Measurements from ENCODE around the gene SLC2A9.

- TF ChIP-seq, protein P1, sequence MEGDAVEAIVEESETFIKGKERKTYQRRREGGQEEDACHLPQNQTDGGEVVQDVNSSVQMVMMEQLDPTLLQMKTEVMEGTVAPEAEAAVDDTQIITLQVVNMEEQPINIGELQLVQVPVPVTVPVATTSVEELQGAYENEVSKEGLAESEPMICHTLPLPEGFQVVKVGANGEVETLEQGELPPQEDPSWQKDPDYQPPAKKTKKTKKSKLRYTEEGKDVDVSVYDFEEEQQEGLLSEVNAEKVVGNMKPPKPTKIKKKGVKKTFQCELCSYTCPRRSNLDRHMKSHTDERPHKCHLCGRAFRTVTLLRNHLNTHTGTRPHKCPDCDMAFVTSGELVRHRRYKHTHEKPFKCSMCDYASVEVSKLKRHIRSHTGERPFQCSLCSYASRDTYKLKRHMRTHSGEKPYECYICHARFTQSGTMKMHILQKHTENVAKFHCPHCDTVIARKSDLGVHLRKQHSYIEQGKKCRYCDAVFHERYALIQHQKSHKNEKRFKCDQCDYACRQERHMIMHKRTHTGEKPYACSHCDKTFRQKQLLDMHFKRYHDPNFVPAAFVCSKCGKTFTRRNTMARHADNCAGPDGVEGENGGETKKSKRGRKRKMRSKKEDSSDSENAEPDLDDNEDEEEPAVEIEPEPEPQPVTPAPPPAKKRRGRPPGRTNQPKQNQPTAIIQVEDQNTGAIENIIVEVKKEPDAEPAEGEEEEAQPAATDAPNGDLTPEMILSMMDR (conservative IDR thresholded peaks at IDR 0.05; ENCODE audit: low read length), result no peak
- no peak for TF ChIP-seq EZH2phosphoT487 (IDR thresholded peaks at IDR 0.05; ENCODE audit: borderline replicate concordance, low read depth, low read length)
These were observed 32.5 kb upstream of the SLC2A9 start for GRCh38 chr4:10053635-10054453.

Data from OCI-LY7 (cell line).